Urothelium cell line (cell line): ENCODE data around the gene CDT1.

Experiments
- DNase-seq: peaks from one replicate; pipeline ENCODE4 v3.0.0; 2011; ENCODE audit warnings: low spot score, mixed read lengths
- FAIRE-seq: peaks from 2 replicates; lab custom pipeline; 2011; peaks lifted over from hg19 to GRCh38; lab: Jason Lieb, UNC

CDT1 gene

GRCh38 chr16:88803264-88803987, at the start of gene CDT1:
Gene CDT1, plus strand, starts transcription at chr16:88803789. Its CDS starts 43 bp downstream, at chr16:88803832.
- DNase-seq (peak; percentile 98), FAIRE-seq (peak; percentile 56)

DNA sequence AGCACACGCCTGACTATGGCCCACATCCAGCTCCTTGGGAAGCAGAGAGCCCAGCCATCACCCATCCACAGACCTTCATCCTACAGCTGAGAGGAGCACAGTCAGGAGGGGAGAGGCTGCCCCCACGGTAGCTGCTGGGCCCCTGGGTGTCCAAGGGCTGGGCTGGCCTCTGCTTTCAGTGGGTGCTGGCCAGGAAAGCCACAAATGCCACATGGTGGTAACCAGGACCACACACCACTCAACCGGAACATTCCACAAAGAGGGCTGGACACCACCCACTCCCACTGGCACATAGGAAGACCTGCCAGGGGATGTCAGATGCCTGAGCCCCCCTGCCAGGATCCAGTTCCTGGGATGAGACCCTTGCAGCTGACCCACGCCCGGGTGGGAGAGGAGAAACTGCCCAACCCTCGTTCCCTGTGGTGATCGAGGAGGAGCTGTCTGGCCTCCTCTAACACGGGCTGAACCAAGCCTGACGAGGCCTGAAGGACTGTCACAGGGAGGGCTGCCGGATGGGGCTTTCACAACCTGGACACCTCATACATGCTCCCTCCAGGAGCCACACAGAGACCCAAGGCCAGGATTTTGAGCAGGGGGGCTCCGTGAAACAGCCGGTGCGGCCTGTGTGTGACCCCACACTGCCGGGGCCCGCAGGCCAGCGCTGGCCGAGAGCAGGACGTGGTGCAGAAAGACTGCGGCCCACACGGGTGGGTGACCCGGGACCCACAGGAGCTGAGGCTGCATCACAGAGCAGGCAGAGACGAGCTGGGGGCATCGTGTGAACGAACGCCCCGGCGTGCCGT, 49.3 kb upstream of the CDT1 start:
- FAIRE-seq: no peak

DNA sequence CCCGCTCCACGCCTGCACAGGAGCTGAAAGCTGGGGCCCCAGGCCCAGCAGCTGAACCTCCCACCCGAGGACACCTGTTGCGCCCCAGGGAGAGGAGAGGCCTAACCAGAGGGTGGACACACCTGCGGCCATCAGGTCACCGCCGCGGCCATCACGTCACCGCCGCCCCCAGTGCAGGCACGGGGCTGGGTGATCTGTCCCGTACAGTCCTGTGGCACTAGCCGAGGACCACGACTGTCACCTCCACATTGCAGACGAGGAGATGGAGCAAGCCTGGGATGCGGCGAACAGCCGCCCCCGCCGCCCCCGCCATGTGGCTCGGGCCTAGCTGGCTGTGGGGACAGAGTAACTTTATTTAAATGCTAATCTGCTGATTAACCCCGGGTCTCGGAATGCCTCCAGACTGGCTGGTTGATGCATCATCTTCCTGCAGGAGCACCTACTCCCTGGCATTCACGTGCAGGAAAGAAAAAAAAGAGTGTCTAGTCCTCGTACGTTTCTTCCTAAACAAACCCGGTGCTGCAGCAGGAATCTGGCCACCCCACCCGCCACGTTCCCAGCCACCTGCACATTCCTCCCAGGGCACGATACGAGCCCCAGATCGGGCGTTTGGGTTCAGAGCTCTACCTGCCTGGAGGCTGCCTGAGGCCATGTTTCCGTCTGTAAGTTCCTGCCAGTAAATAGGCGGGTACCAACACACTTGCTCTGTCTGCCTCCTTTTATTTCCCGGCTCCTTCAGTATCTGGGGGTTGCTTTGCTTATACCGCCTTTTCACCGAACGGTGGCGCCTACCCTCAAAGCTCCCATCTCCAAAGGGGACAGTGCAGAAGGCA, 48.5 kb upstream of the CDT1 start:
- no peak for DNase-seq
- FAIRE-seq: no peak

More for the DNA sequence above, 49.3 kb upstream of the CDT1 start:
- DNase-seq: no peak

DNA sequence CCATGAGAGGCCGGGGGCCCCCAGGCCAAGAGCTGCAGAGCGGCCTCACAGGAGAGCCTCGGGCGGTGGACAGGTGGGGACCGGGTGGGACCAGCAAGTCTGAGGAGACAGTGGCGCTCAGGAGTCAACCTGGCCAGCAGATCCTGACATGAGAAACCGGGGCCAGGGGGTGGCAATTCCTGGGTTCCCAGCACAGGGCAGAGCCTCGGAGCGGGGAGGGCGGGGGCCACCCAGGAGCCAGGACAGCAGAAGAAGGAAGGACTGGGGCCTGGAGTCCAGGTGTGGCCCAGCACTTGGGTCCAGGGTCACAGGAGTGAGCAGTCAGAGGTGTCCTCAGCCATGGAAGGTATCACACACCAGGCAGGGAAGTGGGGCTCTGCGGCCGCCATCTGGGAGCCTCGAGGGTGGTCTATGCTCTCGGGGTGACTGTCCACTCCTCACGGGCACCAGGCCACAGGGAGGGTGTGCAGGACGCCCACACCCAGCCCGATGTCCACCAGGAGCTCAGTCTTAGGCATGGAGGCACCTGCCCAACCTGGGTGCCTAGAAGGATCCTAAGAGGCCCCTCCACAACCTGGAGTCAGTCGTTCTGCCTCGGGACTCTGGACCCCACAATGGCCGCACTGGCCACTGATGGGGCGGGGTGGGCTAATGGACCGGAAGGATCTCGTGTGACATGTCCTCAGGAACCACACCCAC, 47.7 kb upstream of the CDT1 start:
- FAIRE-seq: no peak
- DNase-seq: no peak

- FAIRE-seq: no peak
Measured at GRCh38 chr16:88758227-88758943, 45.2 kb upstream of the CDT1 start.

GRCh38 chr16:88758944-88759244, 44.7 kb upstream of the CDT1 start:
- FAIRE-seq (no peak), DNase-seq (no peak)

More at GRCh38 chr16:88758227-88758943, 45.2 kb upstream of the CDT1 start:
- no peak for DNase-seq

DNA sequence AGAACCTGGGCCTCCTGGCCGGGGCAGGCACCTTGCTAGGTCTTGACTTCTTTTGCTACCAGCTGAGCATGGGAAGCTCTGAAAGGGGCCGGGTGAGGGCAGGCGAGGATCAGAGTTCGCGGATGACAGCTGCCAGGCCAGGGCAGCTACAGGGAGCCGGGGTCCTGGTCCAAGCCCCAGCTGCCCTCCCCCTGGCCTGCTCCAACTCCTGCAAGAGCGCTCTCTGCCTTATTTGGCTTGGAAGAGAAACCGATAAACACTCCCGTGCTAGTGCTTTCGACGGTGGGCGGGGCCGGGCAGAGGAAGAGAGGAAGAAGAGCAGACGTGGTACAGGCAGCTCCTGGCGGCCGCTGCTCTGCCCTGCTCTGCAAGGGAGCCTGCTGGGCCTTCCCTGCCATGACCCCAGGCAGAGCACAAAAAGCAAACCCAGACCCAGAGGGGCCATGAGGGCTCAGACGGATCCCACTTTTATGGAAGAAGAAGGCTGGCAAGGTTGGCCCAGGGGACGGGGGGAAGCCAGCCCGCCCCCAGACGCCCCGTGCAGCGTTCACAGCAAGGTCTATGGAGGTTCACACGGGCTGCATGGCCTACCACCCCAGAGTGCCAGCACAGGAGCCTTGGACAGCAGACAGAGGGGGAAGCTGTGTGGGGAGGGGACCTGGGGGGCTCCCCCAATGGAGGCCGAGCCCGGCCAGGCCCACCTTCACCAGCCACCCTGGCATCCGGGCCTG, 44.2 kb upstream of the CDT1 start:
- DNase-seq (no peak), FAIRE-seq (no peak)

GRCh38 chr16:88759976-88760350, 43.6 kb upstream of the CDT1 start:
- DNase-seq (no peak), FAIRE-seq (no peak)

DNA sequence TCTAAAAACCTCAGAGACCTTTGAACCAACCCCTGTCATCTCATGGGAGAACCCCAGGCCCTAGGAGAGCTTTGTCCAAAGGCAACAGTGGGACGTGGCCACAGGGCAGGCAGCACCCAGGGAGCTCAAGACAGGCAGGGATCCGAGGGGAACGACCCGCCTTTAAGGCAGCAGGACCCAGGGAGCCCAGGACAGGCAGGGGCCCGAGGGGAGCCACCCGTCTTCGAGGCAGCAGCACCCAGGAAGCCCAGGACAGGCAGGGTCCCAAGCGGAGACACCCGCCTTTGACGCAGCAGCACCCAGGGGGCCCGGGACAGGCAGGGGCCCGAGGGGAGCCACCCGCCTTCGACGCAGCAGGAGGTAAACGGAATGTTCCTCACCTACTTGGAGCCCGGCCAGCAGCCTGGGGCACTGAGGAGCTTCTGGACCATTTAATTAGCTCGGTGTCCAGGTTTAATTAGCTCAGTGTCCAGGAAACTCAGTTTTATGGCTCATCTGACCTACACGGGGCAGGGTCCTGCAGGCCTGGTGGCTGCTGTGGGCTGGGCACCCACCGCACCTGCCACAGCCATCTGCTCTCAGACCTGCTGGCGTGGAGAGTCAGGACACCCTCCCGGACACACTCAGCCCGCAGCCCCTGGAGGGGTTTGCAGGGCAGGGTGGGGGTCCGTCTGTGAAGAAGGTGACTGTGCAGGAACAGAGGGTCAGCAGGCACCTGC, 43.0 kb upstream of the CDT1 start:
- DNase-seq (no peak), FAIRE-seq (no peak)

DNA sequence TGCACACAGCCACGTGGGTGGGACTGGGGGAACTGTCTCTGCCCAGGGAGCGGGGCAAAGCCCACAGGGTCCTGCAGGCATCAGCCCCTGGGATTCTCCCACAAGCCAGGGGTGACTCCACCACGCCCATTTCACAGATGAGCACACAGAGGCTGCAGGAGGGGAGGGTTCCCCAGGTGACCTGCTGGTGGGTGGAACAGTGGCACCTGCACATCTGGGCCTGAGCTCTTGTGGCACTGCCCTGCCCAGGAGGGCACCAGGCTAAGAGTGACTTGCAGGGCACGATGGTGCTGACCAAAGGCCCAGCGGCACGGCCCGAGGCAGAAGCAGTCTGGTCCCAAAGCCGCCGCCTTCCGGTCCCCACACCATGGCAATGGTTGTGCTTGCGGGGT, 42.5 kb upstream of the CDT1 start:
- FAIRE-seq: no peak
- DNase-seq: no peak

GRCh38 chr16:88761830-88762229, 41.8 kb upstream of the CDT1 start:
- FAIRE-seq (no peak), DNase-seq (no peak)

DNA sequence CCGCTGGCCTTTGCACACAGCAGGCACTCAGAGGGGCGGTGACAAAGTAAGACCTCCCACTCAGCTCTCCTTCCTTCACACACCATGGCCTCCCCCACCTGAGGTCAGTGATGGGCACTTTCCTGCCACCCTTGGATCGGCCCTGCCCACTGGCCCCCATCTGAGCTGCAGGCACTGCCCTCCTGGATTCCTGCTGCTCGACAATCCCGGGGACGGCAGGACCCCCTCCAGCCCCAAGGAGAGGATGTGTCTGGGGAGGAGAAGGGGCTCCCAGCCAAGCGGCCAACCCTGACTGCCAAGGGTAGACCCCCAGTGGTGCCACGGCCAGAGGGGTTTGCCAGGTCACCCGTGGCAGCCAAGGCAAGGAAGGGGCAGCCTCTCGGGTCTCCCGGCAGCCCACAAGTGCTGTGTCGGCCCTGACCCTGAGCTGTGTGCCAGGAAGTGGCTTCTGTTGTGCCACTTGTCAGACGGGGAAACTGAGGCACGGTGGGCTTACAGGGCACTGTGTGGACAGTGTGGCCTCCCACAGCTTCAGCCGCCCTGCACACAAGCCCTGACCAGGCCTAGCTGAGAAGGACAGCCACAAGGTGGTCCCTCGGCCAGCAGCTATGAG, 41.2 kb upstream of the CDT1 start:
- DNase-seq: no peak
- no peak for FAIRE-seq

GRCh38 chr16:88762941-88763340, 40.6 kb upstream of the CDT1 start:
- FAIRE-seq (no peak), DNase-seq (no peak)

DNA sequence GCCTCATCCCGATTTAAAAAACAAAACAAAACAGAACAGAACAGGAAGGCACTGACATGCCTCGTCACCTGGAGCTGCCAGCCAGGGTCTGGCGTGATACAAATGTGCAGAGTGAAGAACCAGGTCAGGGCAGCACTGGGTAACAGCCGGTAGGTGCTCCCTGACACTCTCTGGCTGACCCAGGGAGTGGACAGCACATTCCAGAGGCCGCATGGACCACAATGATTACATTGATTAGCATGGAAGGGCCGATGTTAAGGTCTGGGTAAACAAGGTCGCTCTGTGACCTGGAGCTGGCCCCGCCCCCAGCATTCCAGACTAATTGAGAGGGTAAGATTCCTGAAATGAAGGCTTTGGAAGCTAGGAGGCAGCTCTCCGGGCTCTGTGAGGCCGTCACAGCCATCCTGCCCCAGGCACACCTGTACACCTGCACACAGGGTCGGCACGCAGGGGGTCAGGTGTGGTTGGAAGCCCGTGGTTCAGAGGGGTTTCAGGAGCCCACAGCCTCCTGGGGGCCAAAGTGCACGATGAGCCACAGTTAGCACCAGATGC, 40.0 kb upstream of the CDT1 start:
- DNase-seq: no peak
- no peak for FAIRE-seq

GRCh38 chr16:88764080-88764479, 39.5 kb upstream of the CDT1 start:
- no peak for FAIRE-seq
- no peak for DNase-seq

GRCh38 chr16:88764913-88765349, 38.7 kb upstream of the CDT1 start:
- no peak for DNase-seq
- FAIRE-seq: no peak

DNA sequence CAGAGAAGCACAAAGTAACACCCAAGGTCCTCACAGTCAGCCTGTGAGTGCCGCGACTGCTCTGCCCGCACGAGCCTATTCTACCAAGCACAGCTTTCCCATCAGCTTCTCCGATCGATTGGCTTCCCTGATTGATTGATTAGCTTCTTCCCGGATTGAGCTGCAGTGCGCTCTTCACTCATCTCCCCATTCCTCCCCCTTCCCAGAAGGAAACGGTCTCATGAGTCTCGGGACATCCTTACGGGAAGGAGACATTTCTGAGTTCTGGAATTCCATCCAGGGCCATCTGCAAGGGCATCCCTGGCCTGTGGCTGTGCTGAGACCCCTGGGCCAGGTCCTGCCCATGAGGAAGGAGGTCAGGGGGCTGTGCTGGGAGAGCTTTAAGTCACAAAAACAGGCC, 36.6 kb upstream of the CDT1 start:
- FAIRE-seq: no peak
- no peak for DNase-seq

- DNase-seq (no peak), FAIRE-seq (no peak)
Measured at GRCh38 chr16:88767546-88768070, 36.0 kb upstream of the CDT1 start.
